NAMALWA (cell line): ENCODE data around the gene USP44.
"Not testable (repeated sequence)": the region's sequence is repeated elsewhere in the genome, so short reads cannot be mapped to it uniquely, and the experiment has no call there.

ENCODE experiments used
- DNase-seq: peaks from one replicate; pipeline ENCODE4 v3.0.0-alpha.2; 2015; ENCODE audit warnings: low spot score

The USP44 gene

DNA sequence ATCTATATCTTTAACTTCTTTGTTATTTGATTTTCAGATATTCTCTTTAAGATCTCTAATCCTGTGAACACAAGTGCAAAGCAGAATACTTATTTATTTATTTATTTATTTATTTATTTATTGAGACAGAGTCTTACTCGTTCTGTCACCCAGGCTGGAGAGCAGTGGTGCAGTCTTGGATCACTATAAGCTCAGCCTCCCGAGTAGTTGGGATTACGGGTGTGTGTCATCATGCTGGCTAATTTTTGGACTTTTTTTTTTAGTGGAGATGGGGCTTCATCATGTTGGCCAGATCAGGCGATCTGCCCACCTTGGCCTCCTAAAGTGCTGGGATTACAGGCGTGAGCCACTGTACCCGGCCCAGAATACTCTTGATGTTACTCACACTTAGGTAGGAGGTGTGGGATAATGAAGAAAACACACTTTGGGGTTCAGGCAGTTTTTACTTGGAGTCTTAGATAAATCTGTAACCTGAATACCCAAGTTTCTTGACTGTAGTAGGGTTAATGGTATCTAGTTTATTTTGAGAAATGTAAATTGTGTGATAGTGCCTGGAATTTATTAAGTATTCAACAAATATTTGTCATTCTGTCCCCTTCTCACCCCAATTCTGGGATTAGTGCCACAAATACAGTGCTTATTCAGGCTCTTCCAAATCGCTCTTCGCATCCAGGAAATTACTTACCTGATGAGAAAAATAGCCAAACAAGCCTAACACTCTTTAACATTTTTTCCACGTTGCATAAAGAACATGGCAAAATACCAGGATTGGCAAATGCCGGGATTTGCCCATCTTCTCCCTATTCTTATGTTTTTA is 44.4 kb downstream of the USP44 start:
- DNase-seq, result no peak

DNA sequence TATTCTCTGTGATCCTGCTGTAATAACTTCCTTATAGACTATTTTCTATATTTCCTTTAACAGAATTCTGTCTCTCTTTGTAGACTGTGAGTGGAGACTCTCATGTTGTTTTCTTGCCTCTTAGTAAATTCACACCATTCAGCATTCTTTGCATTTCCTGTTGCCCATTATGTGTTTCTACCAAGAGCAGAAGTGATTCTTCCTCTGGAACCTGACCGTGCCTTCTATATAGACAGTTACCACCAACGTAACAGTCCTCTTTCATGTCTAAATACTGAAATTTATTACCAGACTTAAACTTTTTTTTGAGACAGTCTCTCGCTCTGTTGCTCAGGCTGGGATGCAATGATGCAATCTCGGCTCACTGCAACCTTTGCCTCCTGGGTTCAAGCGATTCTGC is 46.2 kb downstream of the USP44 start:
- DNase-seq, result no peak

DNA sequence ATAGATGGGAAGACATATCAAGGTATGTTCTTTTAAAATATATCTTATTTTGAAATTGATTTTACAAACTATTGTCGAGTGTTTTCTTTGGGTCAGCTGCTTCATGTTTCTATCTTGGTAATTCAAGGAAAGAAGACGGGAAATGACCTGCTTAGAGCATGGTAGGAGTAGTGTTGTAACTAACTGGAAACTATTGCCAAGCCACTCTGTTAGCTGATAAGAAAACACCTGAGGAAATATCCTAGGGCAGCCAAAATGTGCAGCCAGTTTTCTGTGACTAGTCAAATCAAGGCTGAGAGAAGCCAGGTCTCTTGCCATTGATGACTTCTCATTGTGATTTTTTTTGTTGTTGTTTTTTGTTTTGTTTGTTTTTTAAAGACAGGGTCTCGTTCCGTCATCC is 47.1 kb downstream of the USP44 start:
- DNase-seq, result no peak

DNA sequence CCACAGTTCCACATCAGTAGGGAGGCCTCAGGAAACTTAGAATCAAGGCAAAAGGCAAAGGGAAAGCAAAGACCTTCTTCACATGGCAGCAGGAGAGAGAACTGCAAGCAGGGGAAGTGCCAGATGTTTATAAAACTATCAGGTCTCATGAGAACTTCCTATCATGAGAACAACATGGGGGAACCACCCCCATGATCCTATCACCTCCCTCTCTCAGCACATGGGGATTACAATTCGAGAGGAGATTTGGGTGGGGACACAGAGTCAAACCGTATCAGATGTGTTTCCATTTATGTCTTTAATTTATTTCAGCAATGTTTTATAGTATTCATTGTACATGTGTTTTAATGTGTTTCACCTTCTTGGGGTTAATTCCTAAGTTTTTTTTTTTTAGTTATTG is 51.5 kb downstream of the USP44 start:
- no peak for DNase-seq

DNA sequence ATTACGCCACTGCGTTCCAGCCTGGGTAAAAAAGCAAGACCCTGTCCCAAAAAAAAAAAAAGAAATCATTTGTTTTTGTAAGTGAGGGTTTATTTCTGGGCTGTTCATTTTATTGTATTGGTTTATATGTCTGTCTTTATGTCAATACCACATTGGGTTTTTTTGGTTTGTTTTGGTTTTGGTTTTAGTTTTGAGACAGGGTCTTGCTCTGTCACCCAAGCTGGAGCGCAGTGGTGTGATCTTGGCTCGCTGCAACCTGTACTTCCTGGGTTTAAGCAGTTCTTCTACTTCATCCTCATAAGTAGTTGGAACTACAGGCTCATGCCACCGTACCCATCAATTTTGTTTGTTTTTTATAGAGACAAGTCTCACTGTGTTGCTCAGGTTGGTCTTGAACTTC is 52.3 kb downstream of the USP44 start:
- no peak for DNase-seq

DNA sequence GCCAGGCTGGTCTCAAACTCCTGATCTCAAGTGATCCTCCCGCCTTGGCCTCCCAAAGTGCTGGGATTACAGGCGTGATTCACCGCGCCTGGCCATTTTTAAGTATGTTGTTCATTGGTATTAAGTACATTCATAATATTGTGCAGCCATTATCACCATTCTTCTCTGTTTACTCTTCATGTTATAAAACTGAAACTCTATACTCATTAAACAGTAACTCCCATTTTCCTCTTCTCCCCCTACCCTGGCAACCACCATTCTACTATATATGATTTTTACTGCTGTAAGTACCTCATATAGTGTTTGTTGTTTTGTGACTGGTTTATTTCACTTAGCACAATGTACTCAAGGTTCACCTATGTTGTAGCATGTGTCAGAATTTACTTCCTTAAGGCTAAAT is 54.2 kb downstream of the USP44 start:
- DNase-seq, result no peak

DNA sequence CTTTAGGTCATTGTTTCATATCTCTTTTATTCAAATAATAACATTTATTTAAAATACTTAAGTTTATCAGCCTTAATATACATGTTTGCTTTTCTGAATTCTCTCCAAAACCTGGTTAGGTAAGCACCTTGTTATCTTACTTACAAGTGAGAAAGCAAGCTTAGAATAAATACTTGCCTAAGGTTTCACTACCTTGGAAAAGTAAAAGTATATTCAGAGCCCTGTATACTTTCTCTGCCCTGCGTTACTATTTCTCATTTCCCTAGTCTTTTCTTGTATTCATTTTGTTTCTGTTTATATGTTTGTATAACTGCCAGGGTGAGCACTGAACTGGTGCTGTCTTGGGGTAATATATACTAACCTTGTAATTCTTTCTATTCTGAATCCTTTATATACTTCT is 55.8 kb downstream of the USP44 start:
- no peak for DNase-seq

DNA sequence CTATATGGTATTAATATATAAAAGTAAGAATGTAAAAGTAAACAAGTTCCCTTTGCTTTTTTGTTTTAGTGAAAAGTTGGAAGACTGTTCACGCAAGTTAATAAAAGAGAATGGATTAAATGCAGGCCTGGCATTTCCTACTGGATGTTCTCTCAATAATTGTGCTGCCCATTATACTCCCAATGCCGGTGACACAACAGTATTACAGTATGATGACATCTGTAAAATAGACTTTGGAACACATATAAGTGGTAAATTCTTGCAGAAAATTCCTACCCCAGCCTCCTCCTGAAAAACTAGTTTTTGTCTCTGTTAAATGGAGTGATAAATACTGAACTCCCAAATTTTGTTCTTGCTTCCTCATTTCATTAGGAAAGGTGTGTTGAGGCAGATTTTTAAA is 56.4 kb downstream of the USP44 start:
- DNase-seq, result no peak

DNA sequence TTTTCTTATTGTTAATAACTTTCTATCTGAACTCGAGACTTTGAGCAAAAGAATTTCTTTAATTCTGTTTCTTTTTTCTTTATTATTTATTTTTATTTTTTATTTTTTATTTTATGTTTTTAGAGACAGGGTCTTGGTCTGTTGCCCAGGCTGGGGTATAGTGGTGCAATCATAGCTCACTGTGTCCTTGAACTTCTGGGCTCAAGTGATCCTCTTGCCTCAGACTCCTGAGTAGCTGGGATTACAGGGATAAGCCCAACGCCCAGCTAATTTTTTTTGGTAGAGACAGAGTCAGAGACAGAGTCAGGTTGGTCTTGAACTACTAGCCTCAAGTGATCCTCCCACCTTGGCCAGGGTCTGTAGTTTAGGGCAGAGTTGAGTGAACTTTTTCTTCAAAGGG is 58.8 kb downstream of the USP44 start:
- no peak for DNase-seq

DNA sequence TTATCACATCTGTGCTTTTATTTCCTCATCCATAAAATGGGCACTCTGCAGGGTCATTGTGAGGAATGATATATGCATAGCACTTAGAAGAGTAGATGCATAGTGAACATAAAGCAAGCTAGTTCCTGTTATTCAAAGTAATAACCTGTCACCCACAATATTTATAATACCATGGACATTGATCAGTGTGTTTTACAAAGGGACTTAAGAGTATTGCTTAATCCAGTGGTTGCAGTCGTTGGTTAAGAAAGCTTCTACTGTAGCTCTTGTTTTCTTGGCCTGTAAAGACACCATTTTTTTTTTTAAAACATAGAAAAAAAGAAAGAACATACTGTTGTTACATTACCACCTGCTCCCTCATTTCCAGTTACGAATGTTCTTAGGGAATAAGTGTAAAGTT is 64.3 kb downstream of the USP44 start:
- no peak for DNase-seq

DNA sequence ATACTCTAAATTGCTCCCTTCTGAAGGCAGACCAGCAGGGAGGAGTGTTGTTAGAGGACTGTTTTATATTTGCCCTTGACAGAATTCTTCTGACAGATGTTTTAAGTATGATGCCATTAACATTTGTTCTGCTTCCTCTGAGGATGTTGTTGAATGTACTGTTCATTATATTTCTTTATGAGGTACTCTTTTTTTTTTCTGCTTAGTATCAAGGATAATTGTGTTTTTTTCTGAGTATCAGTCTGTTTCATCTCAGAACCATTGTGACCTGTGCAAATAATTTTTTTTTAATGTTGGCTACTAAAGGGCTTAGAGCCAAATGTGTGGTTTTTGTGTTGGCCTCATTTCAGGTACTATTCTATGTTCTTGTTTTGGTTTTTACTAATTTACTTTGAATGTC is 66.8 kb downstream of the USP44 start:
- no peak for DNase-seq

DNA sequence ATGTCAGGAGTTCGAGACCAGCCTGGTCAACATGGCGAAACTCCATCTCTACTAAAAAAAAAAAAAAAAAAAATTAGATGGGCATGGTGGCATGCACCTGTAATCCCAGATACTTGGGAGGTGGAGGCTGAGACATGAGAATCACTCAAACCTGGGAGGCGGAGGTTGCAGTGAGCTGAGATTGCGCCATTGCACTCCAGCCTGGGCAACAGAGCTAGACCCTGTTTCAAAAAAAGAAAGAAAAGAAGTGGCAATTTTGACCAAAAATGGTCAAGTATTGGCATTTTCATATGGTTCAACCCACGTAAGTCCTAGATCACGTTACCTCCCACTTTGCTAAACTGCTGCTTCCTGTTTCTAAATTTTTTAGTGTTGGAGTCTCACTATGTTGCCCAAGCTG is 68.7 kb downstream of the USP44 start:
- not testable (repeated sequence) for DNase-seq

DNA sequence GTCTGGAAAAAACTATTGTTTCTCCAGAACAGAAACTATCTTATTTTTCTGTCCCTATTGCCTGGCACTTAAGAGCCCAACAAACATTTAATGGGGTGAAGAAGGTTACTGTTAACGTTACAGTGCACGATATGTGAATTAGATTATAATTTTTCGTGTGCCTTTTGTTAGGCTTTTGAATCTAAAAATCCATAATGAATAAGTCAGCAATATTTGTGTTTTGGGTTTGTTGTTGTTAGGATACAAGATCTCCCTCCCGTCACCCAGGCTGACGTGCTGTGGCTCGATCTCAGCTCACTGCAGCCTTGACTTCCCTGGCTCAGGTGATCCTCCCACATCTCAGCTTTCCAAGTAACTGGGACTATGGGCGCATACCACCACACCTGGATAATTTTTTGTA is 69.4 kb downstream of the USP44 start:
- DNase-seq, result no peak

DNA sequence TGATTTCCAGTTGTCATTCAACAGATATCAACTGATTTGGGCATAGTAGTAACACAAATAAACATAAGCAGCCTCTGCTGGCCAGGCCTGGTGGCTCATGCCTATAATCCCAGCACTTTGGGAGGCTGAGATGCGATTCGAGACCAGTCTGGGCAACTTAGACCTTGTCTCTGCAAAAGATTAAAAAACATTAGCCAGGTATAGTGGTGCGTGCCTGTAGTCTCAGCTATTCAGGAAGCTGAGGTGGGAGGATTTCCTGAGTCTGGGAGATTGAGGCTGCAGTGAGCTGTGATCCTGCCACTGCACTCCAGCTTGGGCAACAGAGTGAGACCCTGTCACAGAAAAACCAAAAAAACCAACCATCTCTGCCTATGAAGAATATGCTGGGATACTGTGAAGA is 70.2 kb downstream of the USP44 start:
- DNase-seq, result no peak

DNA sequence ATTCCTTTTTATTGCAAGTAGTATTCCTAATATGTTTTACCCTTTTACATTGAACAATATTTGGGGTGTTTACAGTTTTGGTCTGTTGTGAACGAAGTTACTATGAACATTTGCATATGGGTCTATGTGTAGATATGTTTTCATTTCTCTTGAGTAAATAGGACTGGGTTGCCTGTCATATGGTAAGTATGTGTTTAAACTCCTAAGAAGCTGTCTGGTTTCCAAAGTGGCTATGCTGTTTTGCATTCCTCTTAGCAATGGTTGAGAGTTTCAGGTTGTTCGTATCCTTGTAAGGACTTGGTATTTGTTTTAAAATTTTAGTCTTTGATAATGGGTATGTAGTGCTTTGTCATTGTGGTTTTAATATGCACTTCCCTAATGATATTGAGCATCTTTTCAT is 71.0 kb downstream of the USP44 start:
- DNase-seq, result no peak

DNA sequence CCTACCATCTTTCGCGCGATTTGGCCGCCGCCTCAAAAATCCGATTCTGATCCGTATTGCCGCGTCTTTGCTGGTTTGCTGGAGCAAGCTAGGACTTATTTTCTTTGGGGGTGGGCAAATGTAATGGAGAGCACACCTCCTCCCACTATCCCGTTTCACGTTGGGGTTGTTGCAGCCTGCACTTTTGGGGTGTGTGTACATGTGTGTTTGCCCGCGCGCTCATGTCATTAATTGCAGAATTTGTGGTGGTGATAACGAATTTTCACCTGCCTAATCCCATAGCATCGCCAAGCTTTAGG is 76.7 kb downstream of the USP44 start:
- no peak for DNase-seq

DNA sequence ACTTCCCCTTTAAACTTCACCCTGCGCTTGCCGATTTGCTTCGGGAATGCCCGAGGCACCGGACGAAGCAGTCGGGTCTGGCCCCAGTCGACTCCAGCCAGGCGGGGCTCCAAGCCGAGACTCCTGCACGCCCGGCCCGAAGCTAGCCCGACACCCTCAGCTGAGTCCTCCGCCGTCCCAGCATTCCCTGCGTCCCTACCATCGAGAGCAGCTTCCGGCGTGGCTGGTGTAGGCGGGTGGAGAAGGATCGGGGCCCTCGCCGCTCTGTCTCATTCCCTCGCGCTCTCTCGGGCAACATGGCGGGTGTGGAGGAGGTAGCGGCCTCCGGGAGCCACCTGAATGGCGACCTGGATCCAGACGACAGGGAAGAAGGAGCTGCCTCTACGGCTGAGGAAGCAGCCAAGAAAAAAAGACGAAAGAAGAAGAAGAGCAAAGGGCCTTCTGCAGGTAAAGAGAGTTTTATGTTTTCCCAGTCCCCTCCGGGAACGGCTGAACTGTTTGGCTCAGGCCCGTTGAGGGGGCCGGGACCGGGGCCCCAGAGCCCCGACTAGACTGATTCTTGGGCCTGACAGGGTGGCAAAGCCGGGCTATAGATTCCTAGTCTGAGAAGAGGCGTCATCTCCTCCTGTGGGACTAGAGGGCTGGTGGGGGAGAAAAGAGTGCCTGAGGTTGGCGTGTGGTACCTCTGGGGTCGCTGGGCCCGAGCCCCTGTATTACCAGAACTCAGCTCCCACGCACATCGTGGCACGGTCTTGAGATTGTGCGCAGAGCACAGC is 77.2 kb downstream of the USP44 start, which contains the start of gene METAP2:
METAP2 (plus strand) TSS at position 269 of the 776 bp plus-strand sequence; CDS start at position 297, 28 bp downstream.
- DNase-seq, result peak; percentile 96

DNA sequence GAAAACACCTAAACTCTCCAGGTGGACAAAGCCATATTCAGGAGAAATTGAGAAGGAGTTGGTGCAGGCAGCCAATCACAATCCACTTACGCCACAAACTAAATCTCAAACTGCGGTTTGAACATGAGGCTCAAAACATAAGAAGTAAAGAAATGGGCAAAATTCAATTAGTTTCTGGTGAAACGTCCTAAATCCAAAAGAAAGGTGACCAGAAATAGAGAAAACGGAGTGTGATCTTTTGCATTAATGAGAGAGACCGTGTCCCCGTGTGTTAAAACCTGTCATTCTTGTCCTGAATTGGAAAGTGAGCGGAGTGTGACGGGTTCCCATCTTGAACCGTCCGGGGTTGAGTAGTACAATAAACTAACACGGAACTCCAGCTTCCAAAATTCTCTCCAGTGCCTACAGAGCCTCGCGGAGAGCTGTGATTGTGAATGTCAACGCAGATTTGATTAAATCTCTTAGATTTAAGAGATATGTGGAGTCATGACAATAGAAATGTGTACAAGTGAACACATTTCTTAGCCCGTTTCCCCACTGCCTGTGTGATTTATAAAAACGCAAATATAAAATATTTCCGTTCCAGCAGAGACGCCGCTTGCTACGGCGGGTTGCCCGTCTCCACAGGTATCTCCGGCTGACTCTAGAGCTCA is 77.9 kb downstream of the USP44 start:
- DNase-seq, result peak; percentile 64

DNA sequence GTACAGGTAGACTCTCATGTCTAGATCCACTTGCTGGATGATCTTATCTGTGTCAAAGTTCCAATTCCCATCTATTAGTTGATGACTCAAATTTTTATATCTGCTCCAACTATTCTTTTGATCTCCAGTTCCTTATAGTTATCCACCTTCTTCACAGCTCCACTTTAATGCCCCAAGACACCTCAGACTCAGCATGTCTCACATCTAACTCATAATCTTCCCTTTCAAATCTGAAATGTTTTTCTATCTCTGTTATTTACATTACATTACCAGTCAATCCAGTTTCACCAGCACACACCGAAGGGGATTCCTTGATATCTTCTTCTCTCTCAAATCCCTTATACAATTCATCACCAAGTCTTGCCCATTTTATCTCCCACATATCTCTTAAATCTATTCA is 81.0 kb downstream of the USP44 start:
- no peak for DNase-seq
